Adipocyte (in vitro differentiated cells): ENCODE results near the gene SERPIND1.

Experiments
- DNase-seq: peaks from one replicate; pipeline ENCODE4 v3.0.0-alpha.2; 2015; ENCODE audit warnings: low read depth
- H3K27me3 ChIP-seq: replicated peaks from 2 replicates; pipeline ENCODE4 v1.7.0; 2013; ENCODE audit warnings: mild to moderate bottlenecking, low read length, moderate library complexity; ENCODE audit not compliant: control insufficient read depth, insufficient read depth
- H3K36me3 ChIP-seq: 2 replicates; pipeline ENCODE4 v1.7.0; 2013; ENCODE audit warnings: low read length, mild to moderate bottlenecking, moderate library complexity; ENCODE audit not compliant: control insufficient read depth, insufficient read depth, severe bottlenecking
- H3K4me1 ChIP-seq: 2 replicates; pipeline ENCODE4 v1.7.0; 2013; ENCODE audit warnings: mild to moderate bottlenecking, low read length, moderate library complexity; ENCODE audit not compliant: control insufficient read depth, insufficient read depth
- H3K4me3 ChIP-seq: 2 replicates; pipeline ENCODE4 v1.7.0; 2013; ENCODE audit warnings: mild to moderate bottlenecking, low read length, moderate library complexity
- H3K9ac ChIP-seq: 2 replicates; pipeline ENCODE4 v1.7.0; 2013; ENCODE audit warnings: mild to moderate bottlenecking, low read length, moderate library complexity
- H3K9me3 ChIP-seq: 2 replicates; pipeline ENCODE4 v1.7.0; 2013; ENCODE audit warnings: mild to moderate bottlenecking, low read length, moderate library complexity; ENCODE audit not compliant: control insufficient read depth

Gene SERPIND1

GRCh38 chr22:20779014-20779817 lies 5.3 kb downstream of the SERPIND1 start:
- peaks cover 45% of the 10 kb centered on the region for H3K4me1 ChIP-seq
- DNase-seq = no peak
- peaks cover 12% of the 10 kb centered on the region for H3K36me3 ChIP-seq
- H3K9me3 ChIP-seq = no peaks in the 10 kb centered on the region
- no peaks in the 10 kb centered on the region for H3K27me3 ChIP-seq
- H3K4me3 ChIP-seq = no peak overlapping the region
- no peak overlapping the region for H3K9ac ChIP-seq

GRCh38 chr22:20779818-20780158 lies 5.9 kb downstream of the SERPIND1 start:
- H3K4me3 ChIP-seq = no peak overlapping the region
- no peaks in the 10 kb centered on the region for H3K9me3 ChIP-seq
- H3K27me3 ChIP-seq = no peaks in the 10 kb centered on the region
- no peak overlapping the region for H3K9ac ChIP-seq
- H3K4me1 ChIP-seq = peaks cover 45% of the 10 kb centered on the region
- peaks cover 12% of the 10 kb centered on the region for H3K36me3 ChIP-seq
- DNase-seq = no peak

GRCh38 chr22:20781272-20781990 lies 7.5 kb downstream of the SERPIND1 start:
- Histone ChIP-seq H3K9me3 (no peaks in the 10 kb centered on the region), H3K36me3 (peaks cover 17% of the 10 kb centered on the region), H3K4me3 (no peak overlapping the region), H3K4me1 (peaks cover 45% of the 10 kb centered on the region), H3K27me3 (no peaks in the 10 kb centered on the region), H3K9ac (no peak overlapping the region)
- DNase-seq = no peak

GRCh38 chr22:20782083-20782482 lies 8.2 kb downstream of the SERPIND1 start:
- peaks cover 23% of the 10 kb centered on the region for H3K36me3 ChIP-seq
- peaks cover 45% of the 10 kb centered on the region for H3K4me1 ChIP-seq
- H3K27me3 ChIP-seq = no peaks in the 10 kb centered on the region
- no peak overlapping the region for H3K9ac ChIP-seq
- DNase-seq = no peak
- H3K9me3 ChIP-seq = no peaks in the 10 kb centered on the region
- no peak overlapping the region for H3K4me3 ChIP-seq

GRCh38 chr22:20782596-20783299 lies 8.8 kb downstream of the SERPIND1 start:
- Histone ChIP-seq H3K27me3 (no peaks in the 10 kb centered on the region), H3K9me3 (no peaks in the 10 kb centered on the region), H3K4me3 (no peak overlapping the region), H3K9ac (no peak overlapping the region), H3K4me1 (peaks cover 41% of the 10 kb centered on the region), H3K36me3 (peaks cover 30% of the 10 kb centered on the region)
- DNase-seq = no peak

GRCh38 chr22:20783300-20783673 lies 9.4 kb downstream of the SERPIND1 start:
- H3K9me3 ChIP-seq = no peaks in the 10 kb centered on the region
- H3K4me3 ChIP-seq = no peak overlapping the region
- H3K9ac ChIP-seq = no peak overlapping the region
- H3K36me3 ChIP-seq = peaks cover 35% of the 10 kb centered on the region
- H3K4me1 ChIP-seq = peaks cover 37% of the 10 kb centered on the region
- DNase-seq = no peak
- H3K27me3 ChIP-seq = no peaks in the 10 kb centered on the region

GRCh38 chr22:20783844-20784723 lies 10.2 kb downstream of the SERPIND1 start:
- H3K36me3 ChIP-seq = peaks cover 39% of the 10 kb centered on the region
- DNase-seq = peak; percentile 77

GRCh38 chr22:20785415-20785814 lies 11.5 kb downstream of the SERPIND1 start:
- Histone ChIP-seq H3K9me3 (no peaks in the 10 kb centered on the region), H3K9ac (no peak overlapping the region), H3K4me1 (peaks cover 30% of the 10 kb centered on the region), H3K27me3 (no peaks in the 10 kb centered on the region), H3K36me3 (peaks cover 37% of the 10 kb centered on the region), H3K4me3 (no peak overlapping the region)
- no peak for DNase-seq

More at GRCh38 chr22:20783844-20784723, 10.2 kb downstream of the SERPIND1 start:
- Histone ChIP-seq H3K4me3 (no peak overlapping the region), H3K9me3 (no peaks in the 10 kb centered on the region), H3K9ac (no peak overlapping the region), H3K27me3 (no peaks in the 10 kb centered on the region), H3K4me1 (peaks cover 37% of the 10 kb centered on the region)

- H3K27me3 ChIP-seq = no peaks in the 10 kb centered on the region
- peaks cover 30% of the 10 kb centered on the region for H3K4me1 ChIP-seq
- DNase-seq = no peak
- H3K9ac ChIP-seq = no peak overlapping the region
- H3K36me3 ChIP-seq = peaks cover 37% of the 10 kb centered on the region
- H3K4me3 ChIP-seq = no peak overlapping the region
- no peaks in the 10 kb centered on the region for H3K9me3 ChIP-seq
Measured at GRCh38 chr22:20786048-20786447, 12.1 kb downstream of the SERPIND1 start.

GRCh38 chr22:20786536-20786979 lies 12.6 kb downstream of the SERPIND1 start:
- Histone ChIP-seq H3K9ac (no peak overlapping the region), H3K36me3 (peaks cover 41% of the 10 kb centered on the region), H3K27me3 (no peaks in the 10 kb centered on the region), H3K9me3 (no peaks in the 10 kb centered on the region), H3K4me1 (peaks cover 26% of the 10 kb centered on the region), H3K4me3 (no peak overlapping the region)
- no peak for DNase-seq
